ENCODE data around the gene RPTOR. TPM values are rescaled to one million over a fixed set of nuclear protein-coding genes. Genes with fewer than 3 reads are reported as not detected.

RPTOR gene
- total RNA-seq, 4 donors from 2014 or later: 47.6 to 56.9 (median 55.4) TPM

GRCh38 chr17:80786887-80787286 is 242.2 kb downstream of the RPTOR start:
- H3K27ac ChIP-seq: peak overlapping the region; percentile 72 to 84 (median 78)
- no peak for TF ChIP-seq POLR2A (IDR thresholded peaks at IDR 0.05)
- no peak for TF ChIP-seq CTCF (IDR thresholded peaks at IDR 0.05 in 4 of 5, conservative IDR thresholded peaks at IDR 0.05 in 1 of 5)
- in situ Hi-C loops (cut with MboI; ENCODE audit: low sequenced_read_pairs in 4 of 4): no loop called here
- intact Hi-C loops (cut with DNase I; ENCODE audit: low total_unique reads): no loop called here
- ATAC-seq: no peak
- H3K27me3 ChIP-seq: no peaks in the 10 kb centered on the region
- peak overlapping the region in 3 of 4 donors; percentile 19 to 35 (median 25) for H3K4me3 ChIP-seq
- no peaks in the 10 kb centered on the region for H3K36me3 ChIP-seq
- H3K4me1 ChIP-seq: peaks cover 79 to 80% of the 10 kb centered on the region in 2 donors
- DNase-seq: no peak
- H3K9me3 ChIP-seq: no peaks in the 10 kb centered on the region

- H3K27ac ChIP-seq: peak overlapping the region in 2 of 4 donors; percentile 72 to 84
- no peaks in the 10 kb centered on the region for H3K9me3 ChIP-seq
- H3K4me3 ChIP-seq: no peak overlapping the region
- peaks cover 78 to 80% of the 10 kb centered on the region in 2 donors for H3K4me1 ChIP-seq
- in situ Hi-C loops (cut with MboI; ENCODE audit: low sequenced_read_pairs in 4 of 4) (no loop called here), intact Hi-C loops (cut with DNase I; ENCODE audit: low total_unique reads) (no loop called here)
- DNase-seq (no peak), ATAC-seq (no peak)
- H3K36me3 ChIP-seq: no peaks in the 10 kb centered on the region
- no peaks in the 10 kb centered on the region for H3K27me3 ChIP-seq
- no peak for TF ChIP-seq CTCF (IDR thresholded peaks at IDR 0.05 in 4 of 5, conservative IDR thresholded peaks at IDR 0.05 in 1 of 5)
- no peak for TF ChIP-seq POLR2A (IDR thresholded peaks at IDR 0.05)
Observed at GRCh38 chr17:80787881-80788280, 243.2 kb downstream of the RPTOR start.

DNA sequence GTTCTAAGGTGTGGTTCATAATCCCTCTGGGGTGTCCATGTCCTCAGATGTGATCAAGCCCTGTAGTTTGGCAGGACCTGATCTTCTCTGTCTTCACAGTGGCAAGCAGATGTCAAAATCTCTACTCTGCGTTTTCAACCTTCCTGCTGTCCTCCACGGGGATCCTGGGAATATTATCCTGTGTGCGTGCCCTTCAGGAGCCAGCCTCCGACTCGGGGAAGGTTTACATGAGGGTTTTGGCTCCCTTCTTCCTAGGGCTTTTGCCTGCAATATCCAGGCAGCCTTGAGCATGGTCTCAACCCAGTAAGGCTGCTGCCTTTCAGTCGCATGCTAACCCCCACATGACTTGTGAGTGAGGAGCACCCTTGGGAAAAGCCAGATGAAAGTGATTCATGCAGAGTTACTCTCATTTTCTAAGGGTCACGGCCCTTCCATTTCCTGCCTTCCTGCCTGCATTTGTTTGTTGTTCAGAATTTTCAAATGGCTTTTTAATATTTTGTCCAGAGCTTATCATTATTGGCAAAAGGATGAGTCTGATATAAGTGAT is 244.8 kb downstream of the RPTOR start:
- ATAC-seq (peak; percentile 32 to 39), DNase-seq (peak; percentile 34 to 56)
- Histone ChIP-seq H3K4me1 (peaks cover 65 to 83% of the 10 kb centered on the region in 2 donors), H3K27me3 (no peaks in the 10 kb centered on the region), H3K27ac (peak overlapping the region; percentile 54 to 88 (median 78)), H3K9me3 (no peaks in the 10 kb centered on the region), H3K4me3 (no peak overlapping the region), H3K36me3 (no peaks in the 10 kb centered on the region)
- in situ Hi-C loops (cut with MboI; ENCODE audit: low sequenced_read_pairs in 4 of 4) (no loop called here), intact Hi-C loops (cut with DNase I; ENCODE audit: low total_unique reads) (no loop called here)
- TF ChIP-seq CTCF (IDR thresholded peaks at IDR 0.05 in 4 of 5, conservative IDR thresholded peaks at IDR 0.05 in 1 of 5): no peak
- peak in 1 of 2 donors; percentile 14 for TF ChIP-seq POLR2A (IDR thresholded peaks at IDR 0.05)

DNA sequence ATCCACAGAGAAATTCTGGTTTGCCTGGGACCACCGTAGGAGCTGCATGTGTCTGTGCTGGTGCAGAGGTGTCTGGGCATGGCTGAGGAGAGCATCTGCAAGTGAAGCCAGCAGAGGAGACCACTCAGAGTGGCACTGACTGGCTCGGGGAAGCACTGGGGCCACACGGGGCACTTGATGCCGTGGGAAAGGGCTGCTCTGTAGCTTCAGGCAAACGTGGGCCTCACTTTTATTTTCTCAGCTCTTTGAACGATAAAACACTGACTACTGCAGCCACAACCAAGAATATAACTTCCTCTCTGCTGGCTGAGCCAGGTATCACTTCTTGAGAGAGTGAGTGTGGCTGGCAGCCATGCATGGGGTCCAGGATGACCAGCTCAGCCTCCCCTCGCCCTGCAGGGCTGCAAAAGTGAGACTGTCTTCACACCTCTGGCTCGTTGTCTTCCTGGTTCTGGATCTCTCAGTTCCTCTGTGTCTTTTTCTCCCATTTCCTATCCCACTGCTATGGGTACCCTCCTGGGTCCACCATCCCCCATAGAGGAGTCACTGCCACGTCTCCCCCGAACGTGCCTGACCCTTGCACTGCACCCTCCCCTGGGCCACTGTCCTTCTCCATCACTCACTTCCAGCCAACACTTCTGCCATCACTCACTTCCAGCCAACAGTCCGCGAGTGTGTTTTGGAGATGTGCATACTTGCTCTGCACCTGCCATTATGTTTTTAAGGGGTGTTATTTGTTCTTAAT is 245.6 kb downstream of the RPTOR start:
- no peak for DNase-seq
- ATAC-seq: no peak
- intact Hi-C loops (cut with DNase I; ENCODE audit: low total_unique reads): loop anchor here (10.0 kb wide), 1 partner anchor 245 kb away; the partner anchor contains the start of gene RPTOR

More for the DNA sequence above, 245.6 kb downstream of the RPTOR start:
- Histone ChIP-seq H3K27me3 (no peaks in the 10 kb centered on the region), H3K27ac (peak overlapping the region; percentile 71 to 89 (median 87)), H3K4me1 (peaks cover 66 to 78% of the 10 kb centered on the region in 2 donors), H3K36me3 (no peaks in the 10 kb centered on the region), H3K9me3 (no peaks in the 10 kb centered on the region), H3K4me3 (no peak overlapping the region)
- in situ Hi-C loops (cut with MboI; ENCODE audit: low sequenced_read_pairs in 4 of 4): no loop called here
- TF ChIP-seq POLR2A (IDR thresholded peaks at IDR 0.05) (no peak), CTCF (IDR thresholded peaks at IDR 0.05 in 4 of 5, conservative IDR thresholded peaks at IDR 0.05 in 1 of 5) (no peak)

Measured in gastrocnemius medialis (tissue), 4 donors.